GM12874 (cell line): ENCODE data around the gene ATP6V0C.

ENCODE experiments used
- TF ChIP-seq, protein P1 (sequence below): IDR thresholded peaks from 2 replicates; pipeline ENCODE4 v1.5.1; 2011; ENCODE audit warnings: low read depth, mild to moderate bottlenecking, control low read depth, low read length, moderate library complexity; ENCODE audit not compliant: insufficient read depth

The ATP6V0C gene

DNA sequence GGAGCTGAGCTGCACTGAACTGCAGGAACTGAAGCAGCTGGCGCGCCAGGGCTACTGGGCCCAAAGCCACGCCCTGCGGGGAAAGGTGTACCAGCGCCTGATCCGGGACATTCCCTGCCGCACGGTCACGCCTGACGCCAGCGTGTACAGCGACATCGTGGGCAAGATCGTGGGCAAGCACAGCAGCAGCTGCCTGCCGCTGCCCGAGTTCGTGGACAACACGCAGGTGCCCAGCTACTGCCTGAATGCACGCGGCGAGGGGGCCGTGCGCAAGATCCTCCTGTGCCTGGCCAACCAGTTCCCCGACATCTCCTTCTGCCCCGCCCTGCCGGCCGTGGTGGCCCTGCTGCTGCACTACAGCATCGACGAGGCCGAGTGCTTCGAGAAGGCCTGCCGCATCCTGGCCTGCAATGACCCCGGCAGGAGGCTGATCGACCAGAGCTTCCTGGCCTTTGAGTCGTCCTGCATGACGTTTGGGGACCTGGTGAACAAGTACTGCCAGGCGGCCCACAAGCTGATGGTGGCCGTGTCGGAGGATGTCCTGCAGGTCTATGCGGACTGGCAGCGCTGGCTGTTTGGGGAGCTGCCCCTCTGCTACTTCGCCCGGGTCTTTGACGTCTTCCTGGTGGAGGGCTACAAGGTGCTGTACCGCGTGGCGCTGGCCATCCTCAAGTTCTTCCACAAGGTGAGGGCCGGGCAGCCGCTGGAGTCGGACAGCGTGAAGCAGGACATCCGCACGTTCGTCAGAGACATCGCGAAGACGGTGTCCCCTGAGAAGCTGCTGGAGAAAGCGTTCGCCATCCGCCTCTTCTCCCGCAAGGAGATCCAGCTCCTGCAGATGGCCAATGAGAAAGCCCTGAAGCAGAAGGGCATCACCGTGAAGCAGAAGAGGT is 17.3 kb upstream of the ATP6V0C start:
- TF ChIP-seq, protein P1, sequence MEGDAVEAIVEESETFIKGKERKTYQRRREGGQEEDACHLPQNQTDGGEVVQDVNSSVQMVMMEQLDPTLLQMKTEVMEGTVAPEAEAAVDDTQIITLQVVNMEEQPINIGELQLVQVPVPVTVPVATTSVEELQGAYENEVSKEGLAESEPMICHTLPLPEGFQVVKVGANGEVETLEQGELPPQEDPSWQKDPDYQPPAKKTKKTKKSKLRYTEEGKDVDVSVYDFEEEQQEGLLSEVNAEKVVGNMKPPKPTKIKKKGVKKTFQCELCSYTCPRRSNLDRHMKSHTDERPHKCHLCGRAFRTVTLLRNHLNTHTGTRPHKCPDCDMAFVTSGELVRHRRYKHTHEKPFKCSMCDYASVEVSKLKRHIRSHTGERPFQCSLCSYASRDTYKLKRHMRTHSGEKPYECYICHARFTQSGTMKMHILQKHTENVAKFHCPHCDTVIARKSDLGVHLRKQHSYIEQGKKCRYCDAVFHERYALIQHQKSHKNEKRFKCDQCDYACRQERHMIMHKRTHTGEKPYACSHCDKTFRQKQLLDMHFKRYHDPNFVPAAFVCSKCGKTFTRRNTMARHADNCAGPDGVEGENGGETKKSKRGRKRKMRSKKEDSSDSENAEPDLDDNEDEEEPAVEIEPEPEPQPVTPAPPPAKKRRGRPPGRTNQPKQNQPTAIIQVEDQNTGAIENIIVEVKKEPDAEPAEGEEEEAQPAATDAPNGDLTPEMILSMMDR, result no peak

- TF ChIP-seq, protein P1, result no peak
Observed at GRCh38 chr16:2497116-2497630, 16.6 kb upstream of the ATP6V0C start.

- TF ChIP-seq, protein P1, result no peak
Observed at GRCh38 chr16:2497695-2498484, 15.9 kb upstream of the ATP6V0C start.

DNA sequence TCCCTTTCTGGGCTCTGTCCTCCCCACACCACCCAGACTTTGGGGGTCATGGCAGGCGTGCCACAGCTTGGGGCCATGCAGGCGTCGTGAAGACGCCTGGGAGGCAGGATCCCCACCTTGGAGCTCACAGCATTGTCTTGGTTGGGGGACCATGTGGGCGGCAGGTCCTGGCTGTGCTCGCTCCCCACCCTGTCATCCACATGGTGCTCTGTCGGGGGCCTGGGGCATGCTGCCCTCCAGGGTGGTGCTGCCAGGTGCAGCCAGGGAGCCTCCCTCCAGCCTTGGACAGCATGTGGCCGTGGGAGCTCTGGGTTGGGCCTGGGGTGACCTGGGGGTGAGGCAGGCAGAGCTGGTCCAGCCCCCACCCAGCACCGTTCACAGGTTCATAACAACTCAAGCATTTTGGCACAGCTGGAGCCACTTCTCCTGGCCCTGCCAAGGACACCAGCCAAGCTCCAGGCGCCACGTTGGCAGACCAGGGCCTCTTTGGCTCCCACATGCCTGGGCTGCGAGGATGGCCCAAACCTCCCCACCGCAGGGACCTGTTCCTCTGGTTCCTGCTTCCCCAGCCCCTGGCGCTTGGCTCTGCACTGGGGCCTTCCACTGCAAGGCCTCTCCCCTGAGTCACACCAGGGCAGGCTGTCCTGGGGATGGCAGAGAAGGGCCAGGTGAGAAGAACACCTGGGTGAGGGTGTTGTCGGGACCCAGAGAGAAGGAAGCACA is 15.1 kb upstream of the ATP6V0C start:
- TF ChIP-seq, protein P1, result no peak

DNA sequence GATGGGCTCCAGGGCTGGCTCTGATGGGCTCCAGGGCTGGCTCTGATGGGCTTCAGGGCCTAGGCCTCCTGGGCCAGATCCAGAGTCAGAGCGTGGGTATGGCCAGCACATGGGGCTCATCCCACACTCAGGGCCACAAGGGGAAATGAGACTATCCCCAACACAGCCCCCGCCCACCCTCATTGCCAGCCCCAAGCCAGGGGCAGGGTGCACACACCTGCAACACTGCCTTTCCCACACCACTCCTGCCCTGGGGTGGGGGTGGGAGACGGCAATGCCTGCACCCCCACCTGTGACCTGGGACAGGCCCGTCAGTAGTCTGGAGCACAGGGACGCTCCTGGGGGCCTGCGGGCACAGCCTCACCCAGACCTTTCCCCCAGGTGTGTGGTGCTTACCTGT is 14.3 kb upstream of the ATP6V0C start:
- TF ChIP-seq, protein P1, result no peak

DNA sequence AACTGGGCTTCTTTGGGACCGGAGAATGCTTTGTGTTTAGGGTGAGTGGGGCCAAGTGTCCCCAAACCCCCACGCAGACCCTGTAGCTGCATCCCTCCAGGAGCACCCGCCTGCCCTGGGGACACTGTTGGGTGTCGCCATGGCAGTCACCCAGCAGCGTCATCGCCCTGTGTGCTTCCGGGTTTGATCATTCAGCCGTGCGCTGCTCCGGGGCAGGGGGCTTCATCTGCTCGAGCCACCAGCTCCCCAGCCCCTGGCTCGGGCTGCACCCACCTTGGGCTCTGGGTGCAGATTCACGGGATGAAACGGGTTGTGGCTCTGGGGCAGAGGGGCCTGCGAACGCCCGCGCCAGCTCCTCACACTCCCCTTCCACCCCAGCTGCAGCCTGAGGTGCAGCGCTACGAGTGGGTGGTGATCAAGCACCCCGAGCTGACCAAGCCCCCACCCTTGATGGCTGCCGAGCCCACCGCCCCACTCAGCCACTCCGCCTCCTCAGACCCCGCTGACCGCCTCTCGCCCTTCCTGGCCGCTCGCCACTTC is 13.8 kb upstream of the ATP6V0C start:
- TF ChIP-seq, protein P1, result no peak
